Gastrocnemius medialis (tissue), 4 donors: ENCODE measurements around the gene CHML.

Experiments used
- POLR2A ChIP-seq, 2 donors: fragments of 450-650 bp; IDR thresholded peaks; one replicate each; pipeline ENCODE4 v1.6.1; 2017; ENCODE audit warnings: antibody characterized with exemption in 2 of 2, mild to moderate bottlenecking in 2 of 2, moderate library complexity in 2 of 2
- TF ChIP-seq, protein P1 (sequence below), 5 experiments: fragments of 450-650 bp in 3 of 5; fragments of 200-600 bp in 2 of 5; sonication (generic) in 2 of 5; IDR thresholded peaks in 4 of 5; conservative IDR thresholded peaks in 1 of 5; 1 replicate in 4 of 5; 2 replicates in 1 of 5; pipeline ENCODE4 v1.5.1; 2016 to 2019; ENCODE audit warnings: antibody characterized with exemption in 5 of 5, mild to moderate bottlenecking in 3 of 5, moderate library complexity in 3 of 5

DNA sequence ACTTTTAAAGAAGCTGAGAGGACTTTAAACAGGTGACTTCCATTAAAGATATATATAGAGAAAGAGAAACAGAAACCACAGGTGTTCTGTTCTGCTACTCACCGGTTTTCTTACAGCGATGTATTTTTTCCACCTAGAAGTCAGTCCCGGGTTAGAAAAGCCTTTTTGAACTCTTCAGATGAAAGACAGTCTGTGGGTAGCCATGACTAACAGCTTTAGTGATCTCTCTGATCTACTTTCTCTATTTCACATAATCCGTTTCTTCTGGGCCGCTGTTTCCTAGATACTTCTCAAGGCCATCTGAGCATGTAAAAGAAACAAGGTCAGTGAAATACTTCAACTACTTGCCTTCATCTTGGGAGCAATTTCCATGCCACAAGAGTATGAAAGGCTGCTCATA is 37.0 kb upstream of the CHML start:
- TF ChIP-seq, protein P1, sequence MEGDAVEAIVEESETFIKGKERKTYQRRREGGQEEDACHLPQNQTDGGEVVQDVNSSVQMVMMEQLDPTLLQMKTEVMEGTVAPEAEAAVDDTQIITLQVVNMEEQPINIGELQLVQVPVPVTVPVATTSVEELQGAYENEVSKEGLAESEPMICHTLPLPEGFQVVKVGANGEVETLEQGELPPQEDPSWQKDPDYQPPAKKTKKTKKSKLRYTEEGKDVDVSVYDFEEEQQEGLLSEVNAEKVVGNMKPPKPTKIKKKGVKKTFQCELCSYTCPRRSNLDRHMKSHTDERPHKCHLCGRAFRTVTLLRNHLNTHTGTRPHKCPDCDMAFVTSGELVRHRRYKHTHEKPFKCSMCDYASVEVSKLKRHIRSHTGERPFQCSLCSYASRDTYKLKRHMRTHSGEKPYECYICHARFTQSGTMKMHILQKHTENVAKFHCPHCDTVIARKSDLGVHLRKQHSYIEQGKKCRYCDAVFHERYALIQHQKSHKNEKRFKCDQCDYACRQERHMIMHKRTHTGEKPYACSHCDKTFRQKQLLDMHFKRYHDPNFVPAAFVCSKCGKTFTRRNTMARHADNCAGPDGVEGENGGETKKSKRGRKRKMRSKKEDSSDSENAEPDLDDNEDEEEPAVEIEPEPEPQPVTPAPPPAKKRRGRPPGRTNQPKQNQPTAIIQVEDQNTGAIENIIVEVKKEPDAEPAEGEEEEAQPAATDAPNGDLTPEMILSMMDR (IDR thresholded peaks at IDR 0.05 in 4 of 5, conservative IDR thresholded peaks at IDR 0.05 in 1 of 5) = no peak
- no peak for TF ChIP-seq POLR2A (IDR thresholded peaks at IDR 0.05)
